HUES64 (cell line): ENCODE results near the gene FGF10. TPM values are rescaled to one million over a fixed set of nuclear protein-coding genes. Genes with fewer than 3 reads are reported as not detected.

Experiments used
- H3K27ac ChIP-seq: 2 replicates; pipeline ENCODE4 v1.7.0; 2013; ENCODE audit warnings: low read depth, low read length, inconsistent platforms
- H3K27me3 ChIP-seq: 2 replicates; pipeline ENCODE4 v1.6.1; 2013; ENCODE audit warnings: mild to moderate bottlenecking, low read length; ENCODE audit not compliant: insufficient read depth
- H3K36me3 ChIP-seq: 2 replicates; pipeline ENCODE4 v1.6.1; 2013; ENCODE audit warnings: mild to moderate bottlenecking, low read length; ENCODE audit not compliant: insufficient read depth
- H3K4me1 ChIP-seq: 2 replicates; pipeline ENCODE4 v1.6.1; 2013; ENCODE audit warnings: mild to moderate bottlenecking, low read length, moderate library complexity; ENCODE audit not compliant: insufficient read depth
- H3K4me3 ChIP-seq: 2 replicates; pipeline ENCODE4 v1.5.1; 2013; ENCODE audit warnings: mild to moderate bottlenecking, low read length, moderate library complexity
- H3K9ac ChIP-seq: 2 replicates; pipeline ENCODE4 v1.6.1; 2013; ENCODE audit warnings: mild to moderate bottlenecking, low read depth, low read length
- H3K9me3 ChIP-seq: 2 replicates; pipeline ENCODE4 v1.6.1; 2013; ENCODE audit warnings: low read depth, low read length; ENCODE audit not compliant: insufficient read depth
- WGBS: fragments of 150-250, 120-280 bp; methylation state at CpG from one replicate; pipeline ENCODE4 v1.1.7; 2013; ENCODE audit warnings: missing lambda C conversion rate; 5-methylcytosine and 5-hydroxymethylcytosine counted together
- polyA plus RNA-seq, 2 experiments: library from polyadenylated mRNA; stranded (reverse); fragments of 50-300 nt; gene quantifications; one replicate each; pipeline ENCODE4 v1.2.3, GENCODE V29; 2013

Gene FGF10
- polyA plus RNA-seq (2013, experiment 1 of 2) = 0.80 TPM
- 1.8 TPM for polyA plus RNA-seq (2013, experiment 2 of 2)

DNA sequence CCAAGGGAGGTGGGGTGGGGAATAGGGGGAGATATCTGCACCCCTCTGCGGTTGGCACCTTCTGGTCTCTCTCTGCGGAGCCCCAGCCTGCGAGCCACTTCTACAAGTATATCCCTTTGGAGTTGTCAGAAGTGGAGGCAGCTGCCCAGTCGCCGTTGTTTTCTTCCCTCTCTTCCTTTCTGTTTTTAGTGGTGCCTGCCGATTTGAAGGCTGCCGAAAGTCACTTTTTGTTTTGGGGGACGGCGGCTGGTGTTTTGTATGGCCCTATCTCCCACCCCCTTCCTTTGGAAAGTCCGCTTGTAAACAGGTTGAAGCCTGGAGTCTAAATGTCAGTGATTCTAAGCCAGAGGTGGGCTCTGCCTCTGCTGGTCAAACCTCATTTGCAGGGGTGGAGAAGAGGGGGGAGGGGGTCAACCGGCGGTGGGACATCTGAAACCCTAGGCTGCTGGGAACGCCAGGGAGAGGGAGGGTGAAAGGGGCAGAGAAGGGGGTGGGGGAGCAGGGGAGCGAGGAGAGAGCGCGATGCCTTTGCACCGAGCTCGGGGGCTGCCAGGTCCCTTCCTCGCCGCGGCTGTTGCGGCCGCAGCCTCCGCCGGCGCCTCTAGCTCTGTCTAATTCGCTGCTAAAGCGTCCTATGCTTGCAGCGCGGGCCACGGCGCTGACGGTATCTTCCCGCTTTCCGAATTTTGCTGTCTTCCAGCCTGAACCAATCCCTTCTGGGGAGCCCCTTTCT lies at the start of gene FGF10:
TSS of gene FGF10 (minus strand) at position 331 of the 733 bp plus-strand sequence. CDS start 738 bp downstream, outside the sequence.
- Histone ChIP-seq H3K4me1 (peaks cover 27% of the 10 kb centered on the region), H3K36me3 (no peaks in the 10 kb centered on the region), H3K27me3 (peaks cover 60% of the 10 kb centered on the region), H3K4me3 (peak within 1 kb of the TSS; percentile 58), H3K27ac (no peak within 1 kb of the TSS), H3K9ac (no peak within 1 kb of the TSS; the same call in 1 of the 2 replicates), H3K9me3 (no peaks in the 10 kb centered on the region)
- WGBS = under 1% methylated on average over 31 of the region's 35 CpGs

DNA sequence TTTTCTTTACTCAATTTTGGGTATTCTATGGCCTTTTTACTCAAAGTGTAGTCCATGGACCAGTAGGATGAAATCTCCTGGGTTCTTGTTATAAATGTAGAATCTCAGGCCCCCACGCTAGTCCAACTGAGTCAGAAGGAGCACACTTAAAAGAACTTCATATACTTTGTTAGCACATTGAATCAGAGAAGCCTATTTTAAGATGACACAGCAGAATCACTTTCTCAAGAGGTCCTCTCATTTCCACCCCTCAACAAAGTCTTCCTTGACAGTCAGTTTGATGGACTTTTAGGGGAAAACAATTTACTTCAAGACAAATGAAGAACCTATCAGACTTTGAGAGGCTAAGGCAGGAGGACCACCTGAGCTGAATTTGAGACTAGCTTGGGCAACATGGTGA lies 37.7 kb upstream of the FGF10 start:
- Histone ChIP-seq H3K4me1 (no peaks in the 10 kb centered on the region), H3K27me3 (no peaks in the 10 kb centered on the region), H3K9ac (no peak overlapping the region), H3K36me3 (no peaks in the 10 kb centered on the region), H3K4me3 (no peak overlapping the region), H3K9me3 (no peaks in the 10 kb centered on the region), H3K27ac (no peak overlapping the region)
- WGBS = 100% methylated on average over 1 of the region's 1 CpG

DNA sequence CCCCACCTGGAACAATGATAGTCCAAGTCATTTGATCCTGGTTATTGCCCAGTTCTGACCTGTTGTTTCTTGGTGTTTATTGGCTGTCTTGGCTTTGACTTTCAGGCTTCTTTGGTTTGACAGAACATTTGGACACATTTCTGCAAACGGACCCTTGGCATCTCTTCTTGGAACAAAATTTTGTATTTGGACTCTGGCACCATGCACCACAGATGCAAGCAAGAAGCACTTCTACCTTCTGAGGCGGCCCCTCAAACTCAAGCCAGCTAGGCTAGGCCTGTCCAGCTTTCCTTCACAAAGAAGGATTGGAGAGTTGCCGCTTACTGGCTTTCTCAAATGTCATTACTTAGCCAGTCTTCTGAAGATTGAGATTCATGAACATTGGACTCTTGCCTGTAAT lies 23.1 kb upstream of the FGF10 start:
- 88% methylated on average over 3 of the region's 3 CpGs for WGBS

DNA sequence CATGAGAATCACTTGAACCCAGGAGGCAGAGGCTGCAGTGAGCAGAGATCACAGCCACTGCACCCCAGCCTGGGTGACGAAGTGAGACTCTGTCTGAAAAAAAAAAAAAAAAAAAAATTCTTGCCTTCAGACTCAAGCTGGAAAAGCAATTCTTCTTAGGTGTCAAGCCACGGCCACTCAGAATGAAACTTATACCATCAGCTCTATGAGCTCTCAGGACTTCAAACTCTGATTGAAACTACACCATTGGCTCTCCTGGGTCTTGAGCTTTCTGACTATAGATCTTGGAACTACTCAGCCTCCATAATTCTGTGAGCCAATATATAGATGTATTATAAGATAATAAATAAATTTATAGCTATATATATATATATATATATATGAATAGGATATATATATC lies 12.9 kb upstream of the FGF10 start:
- Histone ChIP-seq H3K9ac (no peak overlapping the region), H3K4me1 (no peaks in the 10 kb centered on the region), H3K27ac (no peak overlapping the region), H3K27me3 (no peaks in the 10 kb centered on the region), H3K9me3 (no peaks in the 10 kb centered on the region), H3K36me3 (no peaks in the 10 kb centered on the region), H3K4me3 (no peak overlapping the region)
- 89% methylated on average over 2 of the region's 2 CpGs for WGBS

More for the DNA sequence above, 23.1 kb upstream of the FGF10 start:
- Histone ChIP-seq H3K4me3 (no peak overlapping the region), H3K9ac (no peak overlapping the region), H3K27me3 (no peaks in the 10 kb centered on the region), H3K4me1 (no peaks in the 10 kb centered on the region), H3K9me3 (no peaks in the 10 kb centered on the region), H3K36me3 (no peaks in the 10 kb centered on the region), H3K27ac (no peak overlapping the region)

DNA sequence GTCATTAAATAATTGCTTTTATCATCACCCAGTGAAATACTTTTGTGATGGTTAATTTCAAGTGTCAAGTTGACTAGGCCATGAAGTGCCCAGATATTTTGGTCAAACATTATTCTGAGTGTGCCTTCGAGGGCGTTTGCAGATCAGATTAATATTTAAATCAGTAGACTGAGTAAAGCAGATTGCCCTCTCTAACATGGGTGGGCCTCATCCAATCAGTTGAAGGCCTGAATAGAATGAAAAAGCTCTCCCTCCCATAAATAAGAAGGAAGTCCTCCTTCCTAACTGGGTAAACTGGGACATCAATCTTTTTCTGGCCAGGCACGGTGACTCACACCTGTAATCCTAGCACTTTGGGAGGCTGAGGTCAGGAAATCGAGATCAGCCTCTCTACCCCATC lies 12.4 kb upstream of the FGF10 start:
- no peaks in the 10 kb centered on the region for H3K4me1 ChIP-seq
- H3K9ac ChIP-seq = no peak overlapping the region
- H3K27ac ChIP-seq = no peak overlapping the region
- H3K27me3 ChIP-seq = no peaks in the 10 kb centered on the region
- H3K9me3 ChIP-seq = no peaks in the 10 kb centered on the region
- no peaks in the 10 kb centered on the region for H3K36me3 ChIP-seq
- 94% methylated on average over 4 of the region's 4 CpGs for WGBS
- no peak overlapping the region for H3K4me3 ChIP-seq

DNA sequence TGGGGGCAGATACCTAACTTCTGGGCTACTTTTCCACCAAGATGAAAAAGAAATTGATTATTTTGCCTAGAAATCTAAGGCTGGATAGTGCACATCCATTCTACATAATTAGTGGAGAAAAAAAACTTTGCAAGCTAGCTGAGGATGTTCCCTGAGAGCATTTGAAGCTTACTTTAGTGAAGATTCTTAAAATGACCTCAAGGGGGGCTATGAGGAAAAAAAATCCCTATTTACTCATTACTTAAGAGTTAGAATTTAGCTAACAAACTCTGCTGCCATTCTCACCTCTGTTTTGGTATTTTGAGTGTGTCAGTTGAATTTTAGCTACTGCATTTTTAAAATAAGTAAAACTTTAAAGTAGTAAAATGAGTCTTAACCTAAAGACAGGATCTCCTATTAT lies 9.2 kb upstream of the FGF10 start:
- H3K4me1 ChIP-seq = no peaks in the 10 kb centered on the region
- H3K27ac ChIP-seq = no peak overlapping the region
- H3K27me3 ChIP-seq = no peaks in the 10 kb centered on the region
- no peaks in the 10 kb centered on the region for H3K36me3 ChIP-seq
- no peaks in the 10 kb centered on the region for H3K9me3 ChIP-seq
- H3K9ac ChIP-seq = no peak overlapping the region
- no peak overlapping the region for H3K4me3 ChIP-seq

DNA sequence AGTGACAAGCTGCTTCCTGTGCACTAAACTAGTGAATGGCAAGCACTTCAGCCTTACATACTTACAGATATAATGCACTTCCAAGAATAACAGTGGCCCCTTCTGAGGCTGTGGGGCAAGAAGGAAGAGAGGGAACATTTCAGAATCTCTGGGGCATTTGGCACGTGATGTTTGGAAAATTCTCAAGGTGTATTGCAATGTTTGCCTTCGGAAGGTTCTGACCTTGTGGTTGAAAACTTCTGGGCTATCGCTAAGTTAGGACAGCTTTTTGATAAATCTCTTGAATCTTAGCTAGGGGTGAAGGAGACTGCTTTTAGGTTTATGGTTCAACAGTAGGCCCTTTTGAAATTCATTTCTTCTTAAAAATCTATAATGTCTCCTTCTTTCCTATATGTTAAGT lies 7.1 kb upstream of the FGF10 start:
- Histone ChIP-seq H3K4me3 (no peak overlapping the region), H3K9ac (no peak overlapping the region), H3K9me3 (no peaks in the 10 kb centered on the region), H3K27me3 (peaks cover 6% of the 10 kb centered on the region), H3K36me3 (no peaks in the 10 kb centered on the region), H3K27ac (no peak overlapping the region), H3K4me1 (peaks cover 2% of the 10 kb centered on the region; the same call in 1 of the 2 replicates)
- 94% methylated on average over 3 of the region's 3 CpGs for WGBS

DNA sequence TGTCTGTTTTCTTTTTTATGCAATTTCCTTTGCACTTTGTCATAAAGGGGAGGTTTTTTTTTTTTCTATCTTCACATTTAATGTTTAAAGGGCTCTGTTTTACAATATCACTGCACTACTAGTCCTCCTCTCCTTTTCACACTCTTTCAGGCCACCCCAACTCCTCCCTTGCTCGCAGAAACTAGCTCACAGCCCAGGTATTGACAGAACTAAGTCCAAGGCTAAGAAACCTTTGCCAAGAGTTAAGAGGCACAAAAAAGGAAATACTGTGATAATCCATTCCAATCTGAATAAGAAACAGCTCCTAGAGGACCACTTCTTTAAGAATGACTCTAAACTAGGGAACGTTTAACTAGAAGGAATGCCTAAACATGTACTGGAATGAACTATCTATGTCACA lies 1.1 kb upstream of the FGF10 start:
- Histone ChIP-seq H3K4me1 (peaks cover 27% of the 10 kb centered on the region), H3K27ac (no peak overlapping the region), H3K27me3 (peaks cover 60% of the 10 kb centered on the region), H3K36me3 (no peaks in the 10 kb centered on the region), H3K9me3 (no peaks in the 10 kb centered on the region), H3K9ac (no peak overlapping the region; the same call in 1 of the 2 replicates), H3K4me3 (peak overlapping the region; percentile 58)
- WGBS = 7% methylated on average over 2 of the region's 2 CpGs

DNA sequence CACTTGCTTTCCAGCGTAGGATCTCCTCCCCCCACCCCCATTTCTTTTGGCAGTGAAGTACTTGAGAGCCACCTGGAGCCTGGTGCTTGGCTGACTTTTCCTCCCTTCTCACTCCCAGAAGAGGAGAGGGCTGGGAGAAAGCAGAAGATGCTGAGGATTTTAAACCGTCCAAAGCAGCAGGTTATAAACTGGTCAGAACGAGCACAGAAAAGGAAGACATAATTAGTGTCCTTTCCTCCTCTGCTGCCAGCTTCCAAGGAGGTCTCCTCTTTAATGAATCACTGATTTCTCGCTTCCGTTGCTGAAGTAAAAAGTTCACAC lies 563 bp upstream of the FGF10 start:
- Histone ChIP-seq H3K27ac (no peak overlapping the region), H3K4me1 (peaks cover 27% of the 10 kb centered on the region), H3K9ac (no peak overlapping the region; the same call in 1 of the 2 replicates), H3K4me3 (peak overlapping the region; percentile 58), H3K36me3 (no peaks in the 10 kb centered on the region), H3K9me3 (no peaks in the 10 kb centered on the region), H3K27me3 (peaks cover 60% of the 10 kb centered on the region)
- under 1% methylated on average over 5 of the region's 5 CpGs for WGBS

DNA sequence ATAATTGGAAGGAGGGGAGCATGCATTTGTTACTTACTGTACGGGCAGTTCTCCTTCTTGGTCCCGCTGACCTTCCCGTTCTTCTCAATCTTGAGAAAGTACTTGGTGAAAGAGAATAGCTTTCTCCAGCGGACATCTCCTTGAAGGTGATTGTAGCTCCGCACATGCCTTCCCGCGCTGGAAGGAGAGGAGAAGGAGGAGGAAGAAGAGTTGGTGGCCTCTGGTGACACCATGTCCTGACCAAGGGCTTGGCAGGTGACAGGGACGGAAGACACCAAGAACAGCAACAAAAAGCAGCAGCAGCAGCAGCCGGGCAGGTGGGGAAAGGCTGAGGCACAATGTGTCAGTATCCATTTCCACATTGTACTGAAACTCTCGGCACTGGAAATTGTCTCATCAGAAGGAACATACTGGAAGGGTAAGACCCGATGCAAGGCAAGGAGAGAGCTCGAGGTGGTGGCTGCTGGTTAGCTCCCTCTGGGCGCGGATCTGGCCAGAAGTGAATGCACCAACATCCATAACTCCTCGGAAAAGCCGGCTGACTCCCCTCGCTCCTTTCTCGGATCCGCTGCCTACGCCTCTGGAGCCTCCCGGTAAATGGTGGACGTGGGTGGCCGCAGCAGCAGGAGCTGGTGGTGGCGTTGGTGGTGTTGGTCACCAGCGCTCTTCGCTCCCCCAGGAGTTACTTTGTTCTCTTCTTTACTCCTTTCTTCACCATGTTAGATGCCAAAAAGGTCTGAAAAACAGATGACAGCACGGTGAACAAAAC lies 715 bp downstream of the FGF10 start:
- no peak overlapping the region for H3K9ac ChIP-seq
- under 1% methylated on average over 27 of the region's 27 CpGs for WGBS
- no peaks in the 10 kb centered on the region for H3K36me3 ChIP-seq
- H3K27me3 ChIP-seq = peaks cover 60% of the 10 kb centered on the region
- H3K4me1 ChIP-seq = peaks cover 27% of the 10 kb centered on the region
- H3K27ac ChIP-seq = no peak overlapping the region
- peak overlapping the region; percentile 58 for H3K4me3 ChIP-seq
- H3K9me3 ChIP-seq = no peaks in the 10 kb centered on the region

DNA sequence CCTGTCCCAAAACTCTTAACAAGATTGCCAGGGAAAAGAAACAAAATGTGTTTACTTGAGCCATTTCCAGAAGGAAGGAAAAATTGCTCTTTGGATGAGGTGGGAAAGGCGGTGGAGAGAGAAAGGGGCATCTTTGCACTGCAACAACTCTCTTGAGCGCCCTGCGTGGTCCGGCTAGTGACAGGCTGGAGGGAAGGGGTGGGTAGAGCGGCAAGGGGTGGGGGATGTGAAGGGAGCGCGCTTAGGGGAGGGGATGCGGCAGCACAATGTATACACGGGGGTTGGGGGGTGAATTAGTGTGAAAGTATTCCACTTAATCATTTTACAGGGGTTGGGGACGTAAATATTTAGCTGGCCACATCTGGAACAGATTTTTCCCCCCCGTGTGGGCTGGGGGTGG lies 1.3 kb downstream of the FGF10 start:
- Histone ChIP-seq H3K9ac (no peak overlapping the region), H3K4me3 (peak overlapping the region; percentile 58), H3K4me1 (peaks cover 27% of the 10 kb centered on the region), H3K9me3 (no peaks in the 10 kb centered on the region), H3K27ac (no peak overlapping the region), H3K27me3 (peaks cover 60% of the 10 kb centered on the region), H3K36me3 (no peaks in the 10 kb centered on the region)
- 2% methylated on average over 11 of the region's 11 CpGs for WGBS
